Measurements from ENCODE around the gene MACROD2.

Gene MACROD2

GRCh38 chr20:15673206-15673605 is 1677.9 kb downstream of the MACROD2 start:
- no peak for TF ChIP-seq CTCF (conservative IDR thresholded peaks at IDR 0.05; ENCODE audit: low read depth, low read length)
- H3K4me3 ChIP-seq (ENCODE audit: low read depth, low read length), result no peak overlapping the region
- DNase-seq (ENCODE audit: low read depth), result peak; percentile 64

- no peak overlapping the region for H3K4me3 ChIP-seq (ENCODE audit: low read depth, low read length)
- no peak for DNase-seq (ENCODE audit: low read depth)
- TF ChIP-seq CTCF (conservative IDR thresholded peaks at IDR 0.05; ENCODE audit: low read depth, low read length), result no peak
Measured at GRCh38 chr20:15674253-15675060, 1679.1 kb downstream of the MACROD2 start.

GRCh38 chr20:15675061-15675514 is 1679.8 kb downstream of the MACROD2 start:
- no peak for DNase-seq (ENCODE audit: low read depth)
- no peak for TF ChIP-seq CTCF (conservative IDR thresholded peaks at IDR 0.05; ENCODE audit: low read depth, low read length)
- H3K4me3 ChIP-seq (ENCODE audit: low read depth, low read length), result no peak overlapping the region

GRCh38 chr20:15675813-15676484 is 1680.6 kb downstream of the MACROD2 start:
- no peak for TF ChIP-seq CTCF (conservative IDR thresholded peaks at IDR 0.05; ENCODE audit: low read depth, low read length)

GRCh38 chr20:15676815-15677214 is 1681.5 kb downstream of the MACROD2 start:
- DNase-seq (ENCODE audit: low read depth), result no peak
- no peak overlapping the region for H3K4me3 ChIP-seq (ENCODE audit: low read depth, low read length)
- no peak for TF ChIP-seq CTCF (conservative IDR thresholded peaks at IDR 0.05; ENCODE audit: low read depth, low read length)

More at GRCh38 chr20:15675813-15676484, 1680.6 kb downstream of the MACROD2 start:
- DNase-seq (ENCODE audit: low read depth), result no peak
- no peak overlapping the region for H3K4me3 ChIP-seq (ENCODE audit: low read depth, low read length)

GRCh38 chr20:15682690-15683089 is 1687.4 kb downstream of the MACROD2 start:
- peak; percentile 26 for DNase-seq (ENCODE audit: low read depth)
- TF ChIP-seq CTCF (conservative IDR thresholded peaks at IDR 0.05; ENCODE audit: low read depth, low read length), result no peak
- no peak overlapping the region for H3K4me3 ChIP-seq (ENCODE audit: low read depth, low read length)
